Central memory CD8-positive, alpha-beta T cell (primary cell): Measurements from ENCODE around the gene BICDL1.
A peak's percentile ranks its signal among the peaks of the same experiment; 100 is the strongest.

Experiments
- ATAC-seq: fragments of 150-1000 bp; cut with Tn5 transposase; replicated peaks from 2 replicates; pipeline ENCODE4 v1.10.0; 2022; ENCODE audit warnings: mild to moderate bottlenecking, moderate FRiP score, moderate number of reproducible peaks; ENCODE audit not compliant: poor library complexity, severe bottlenecking; ENCODE audit errors: extremely low read depth
- DNase-seq, 2 donors: peaks; one replicate each; pipeline ENCODE4 v3.0.0; 2021; ENCODE audit warnings: low spot score in 2 of 2
- H3K27ac Mint-ChIP-seq: one replicate; pipeline ENCODE4 v1.8.0; 2022; ENCODE audit warnings: low read depth, mild to moderate bottlenecking, moderate library complexity, mixed read lengths
- H3K27me3 Mint-ChIP-seq: one replicate; pipeline ENCODE4 v1.8.0; 2022; ENCODE audit warnings: mixed read lengths
- H3K36me3 Mint-ChIP-seq: one replicate; pipeline ENCODE4 v1.8.0; 2022; ENCODE audit warnings: mild to moderate bottlenecking, moderate library complexity, mixed read lengths; ENCODE audit not compliant: insufficient read depth
- H3K4me1 Mint-ChIP-seq: one replicate; pipeline ENCODE4 v1.8.0; 2022; ENCODE audit warnings: mixed read lengths
- H3K4me3 Mint-ChIP-seq: one replicate; pipeline ENCODE4 v1.8.0; 2022; ENCODE audit warnings: mild to moderate bottlenecking, moderate library complexity, mixed read lengths
- H3K9me3 Mint-ChIP-seq: one replicate; pipeline ENCODE4 v1.8.0; 2022; ENCODE audit warnings: mixed read lengths

The BICDL1 gene, protein sequence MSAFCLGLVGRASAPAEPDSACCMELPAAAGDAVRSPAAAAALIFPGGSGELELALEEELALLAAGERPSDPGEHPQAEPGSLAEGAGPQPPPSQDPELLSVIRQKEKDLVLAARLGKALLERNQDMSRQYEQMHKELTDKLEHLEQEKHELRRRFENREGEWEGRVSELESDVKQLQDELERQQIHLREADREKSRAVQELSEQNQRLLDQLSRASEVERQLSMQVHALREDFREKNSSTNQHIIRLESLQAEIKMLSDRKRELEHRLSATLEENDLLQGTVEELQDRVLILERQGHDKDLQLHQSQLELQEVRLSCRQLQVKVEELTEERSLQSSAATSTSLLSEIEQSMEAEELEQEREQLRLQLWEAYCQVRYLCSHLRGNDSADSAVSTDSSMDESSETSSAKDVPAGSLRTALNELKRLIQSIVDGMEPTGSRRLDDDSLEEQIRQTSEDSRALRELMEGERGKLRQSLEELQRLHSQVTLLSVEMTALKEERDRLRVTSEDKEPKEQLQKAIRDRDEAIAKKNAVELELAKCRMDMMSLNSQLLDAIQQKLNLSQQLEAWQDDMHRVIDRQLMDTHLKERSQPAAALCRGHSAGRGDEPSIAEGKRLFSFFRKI

DNA sequence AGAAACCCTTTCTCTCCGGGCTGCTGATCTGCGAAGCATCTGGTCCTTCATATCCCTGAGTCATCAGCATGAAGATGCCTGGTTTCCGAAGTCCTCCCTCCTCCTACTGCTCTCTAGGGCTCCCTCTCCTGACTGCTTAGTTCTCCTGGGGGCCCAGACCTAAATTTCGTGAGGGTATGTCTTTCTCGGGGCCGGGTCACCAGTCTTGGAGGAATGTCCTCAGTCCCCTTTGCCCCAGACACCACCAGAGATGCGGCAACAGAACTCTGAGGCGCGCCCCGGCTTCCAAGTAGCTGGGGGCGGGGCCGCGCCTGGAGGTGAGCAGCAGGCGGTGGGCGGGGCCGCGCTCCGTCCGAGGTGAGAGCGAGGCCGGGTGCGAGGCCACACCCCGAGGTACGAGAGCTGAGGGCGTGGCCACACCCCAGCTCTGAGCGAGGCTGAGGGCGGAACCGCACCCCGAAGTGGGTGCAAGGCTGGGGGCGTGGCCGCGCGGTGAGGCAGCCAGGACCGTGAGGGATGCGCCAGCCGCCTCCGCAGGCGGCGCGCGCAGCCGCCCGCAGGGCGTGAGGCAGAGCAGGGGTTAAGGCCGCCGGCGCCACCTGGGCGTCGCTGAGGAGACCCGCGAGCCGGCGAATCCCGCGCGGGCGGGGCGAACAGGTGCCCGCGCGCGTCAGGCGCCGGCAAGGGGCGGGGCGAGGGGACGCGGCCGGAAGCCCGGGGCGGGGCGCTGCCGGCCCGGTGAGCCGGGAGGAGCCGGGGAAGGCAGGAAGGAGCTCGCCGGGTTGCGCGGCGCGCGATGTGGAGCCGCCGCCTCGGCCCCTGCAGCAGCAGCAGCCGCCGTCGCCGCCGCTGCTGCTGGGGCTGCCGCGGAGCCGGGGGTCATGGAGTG lies at the start of gene BICDL1:
Gene BICDL1, plus strand, starts transcription at position 765 of the 889 bp plus-strand sequence. CDS start 633 bp downstream, outside the sequence.
- H3K9me3 Mint-ChIP-seq: no peaks in the 10 kb centered on the region

DNA sequence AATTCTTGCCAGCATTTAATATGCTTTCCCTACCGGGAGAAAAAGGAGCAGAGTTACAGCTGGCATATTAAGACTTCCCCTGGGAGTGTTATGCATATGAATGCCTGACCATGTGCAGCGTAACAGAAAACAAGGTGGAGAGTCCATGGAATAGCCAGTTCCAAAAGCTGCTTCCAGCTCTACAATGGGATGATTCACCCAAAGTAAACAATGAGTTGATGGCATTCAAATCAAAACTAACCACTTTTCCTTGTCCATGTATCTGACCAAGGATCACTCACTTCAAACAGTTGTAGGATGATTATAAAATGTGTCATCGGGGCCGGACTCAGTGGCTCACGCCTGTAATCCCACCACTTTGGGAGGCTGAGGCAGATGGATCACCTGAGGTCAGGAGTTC lies 48.1 kb upstream of the BICDL1 start:
- Mint-ChIP-seq H3K9me3 (no peaks in the 10 kb centered on the region), H3K36me3 (no peaks in the 10 kb centered on the region), H3K4me3 (no peak overlapping the region), H3K27ac (no peak overlapping the region), H3K27me3 (no peaks in the 10 kb centered on the region), H3K4me1 (no peaks in the 10 kb centered on the region)
- DNase-seq (no peak), ATAC-seq (no peak)

More for the DNA sequence above, at the start of gene BICDL1:
- Mint-ChIP-seq H3K36me3 (peaks cover 35% of the 10 kb centered on the region), H3K27ac (peak within 1 kb of the TSS; percentile 92), H3K4me1 (peaks cover 25% of the 10 kb centered on the region), H3K4me3 (peak within 1 kb of the TSS; percentile 78), H3K27me3 (no peaks in the 10 kb centered on the region)
- ATAC-seq: peak; percentile 87
- peak; percentile 87 to 97 for DNase-seq

DNA sequence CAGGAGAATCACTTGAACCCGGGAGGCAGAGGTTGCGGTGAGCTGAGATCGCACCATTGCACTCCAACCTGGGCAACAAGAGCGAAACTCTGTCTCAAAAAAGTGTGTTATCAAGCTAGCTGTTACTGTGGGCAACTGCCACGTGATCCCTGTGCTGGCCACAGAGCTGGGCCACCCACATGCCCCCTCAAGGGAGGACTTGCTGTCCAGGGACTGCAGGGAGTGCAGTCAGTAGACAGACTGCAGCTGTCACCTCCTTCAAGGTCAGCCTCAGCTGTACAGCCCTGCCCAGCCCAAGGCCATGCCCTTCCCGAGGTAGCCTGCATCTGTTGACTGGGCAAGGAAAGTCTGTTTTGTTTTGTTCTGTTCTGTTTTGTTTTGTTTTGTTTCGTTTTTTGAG lies 46.6 kb upstream of the BICDL1 start:
- Mint-ChIP-seq H3K4me1 (no peaks in the 10 kb centered on the region), H3K4me3 (no peak overlapping the region), H3K9me3 (no peaks in the 10 kb centered on the region), H3K27me3 (no peaks in the 10 kb centered on the region), H3K36me3 (no peaks in the 10 kb centered on the region), H3K27ac (no peak overlapping the region)
- ATAC-seq: no peak
- DNase-seq: no peak

DNA sequence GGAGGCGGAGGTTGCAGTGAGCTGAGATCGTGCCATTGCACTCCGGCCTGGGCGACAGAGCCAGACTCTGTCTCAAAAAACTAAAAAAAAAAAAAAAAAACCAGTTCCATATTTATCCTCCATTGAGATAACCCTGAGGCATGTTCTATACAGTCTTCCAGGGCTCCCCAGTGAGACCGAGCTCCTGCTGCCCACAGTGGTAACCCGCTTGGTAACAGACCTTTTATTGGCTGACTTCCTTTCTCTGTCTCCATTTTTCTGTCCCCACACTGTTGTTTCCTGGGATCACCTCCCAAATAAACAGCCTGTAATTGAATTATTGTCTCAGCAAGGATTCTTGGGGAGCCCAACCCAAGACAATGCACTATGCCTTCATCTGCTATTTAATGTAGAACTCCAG lies 42.8 kb upstream of the BICDL1 start:
- H3K27me3 Mint-ChIP-seq: no peaks in the 10 kb centered on the region
- no peak overlapping the region for H3K4me3 Mint-ChIP-seq
- no peaks in the 10 kb centered on the region for H3K4me1 Mint-ChIP-seq
- H3K27ac Mint-ChIP-seq: no peak overlapping the region
- H3K36me3 Mint-ChIP-seq: no peaks in the 10 kb centered on the region
- DNase-seq (no peak), ATAC-seq (no peak)
- H3K9me3 Mint-ChIP-seq: no peaks in the 10 kb centered on the region

DNA sequence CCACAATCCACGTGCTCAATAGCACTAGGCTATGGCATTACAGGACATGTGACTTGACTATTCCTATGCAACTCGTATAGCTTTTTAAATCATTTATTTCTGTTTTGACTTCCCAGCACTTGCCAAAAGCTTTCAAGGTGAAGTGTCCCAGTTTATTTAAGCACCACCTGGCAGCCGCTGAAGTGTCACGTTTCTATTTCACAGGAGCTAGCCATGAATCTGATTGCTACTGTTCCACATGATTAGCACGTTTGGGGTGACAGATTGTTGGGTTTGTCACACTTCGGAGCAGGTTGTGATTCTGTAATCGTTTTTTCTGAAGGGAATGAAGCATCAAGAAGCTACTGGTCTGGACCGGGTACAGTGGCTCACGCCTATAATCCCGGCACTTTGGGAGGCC lies 39.9 kb upstream of the BICDL1 start:
- no peak for ATAC-seq
- Mint-ChIP-seq H3K36me3 (no peaks in the 10 kb centered on the region), H3K27me3 (no peaks in the 10 kb centered on the region)

DNA sequence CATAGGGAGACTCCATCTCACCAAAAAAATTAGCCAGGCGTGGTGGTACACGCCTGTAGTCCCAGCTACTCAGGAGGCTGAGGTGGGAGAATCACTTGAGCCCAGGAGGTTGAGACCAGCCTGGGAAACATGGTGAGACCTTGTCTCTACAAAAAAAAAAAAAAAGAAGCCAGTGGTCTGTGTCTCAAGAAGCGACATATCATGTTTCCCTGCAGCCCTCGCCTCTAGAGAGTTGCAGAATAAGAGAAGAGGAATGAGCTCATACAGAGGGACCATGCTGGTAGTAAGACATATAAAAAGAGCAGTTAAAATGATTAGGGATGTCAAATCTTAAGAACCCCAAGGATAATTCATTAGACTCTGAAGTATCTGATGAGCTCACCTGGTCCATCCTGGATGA lies 39.4 kb upstream of the BICDL1 start:
- H3K36me3 Mint-ChIP-seq: no peaks in the 10 kb centered on the region
- no peaks in the 10 kb centered on the region for H3K4me1 Mint-ChIP-seq
- DNase-seq: no peak
- no peak for ATAC-seq
- H3K27ac Mint-ChIP-seq: no peak overlapping the region
- H3K27me3 Mint-ChIP-seq: no peaks in the 10 kb centered on the region
- H3K4me3 Mint-ChIP-seq: no peak overlapping the region
- H3K9me3 Mint-ChIP-seq: no peaks in the 10 kb centered on the region

More for the DNA sequence above, 39.9 kb upstream of the BICDL1 start:
- H3K9me3 Mint-ChIP-seq: no peaks in the 10 kb centered on the region
- no peak for DNase-seq
- H3K27ac Mint-ChIP-seq: no peak overlapping the region
- H3K4me3 Mint-ChIP-seq: no peak overlapping the region
- no peaks in the 10 kb centered on the region for H3K4me1 Mint-ChIP-seq

DNA sequence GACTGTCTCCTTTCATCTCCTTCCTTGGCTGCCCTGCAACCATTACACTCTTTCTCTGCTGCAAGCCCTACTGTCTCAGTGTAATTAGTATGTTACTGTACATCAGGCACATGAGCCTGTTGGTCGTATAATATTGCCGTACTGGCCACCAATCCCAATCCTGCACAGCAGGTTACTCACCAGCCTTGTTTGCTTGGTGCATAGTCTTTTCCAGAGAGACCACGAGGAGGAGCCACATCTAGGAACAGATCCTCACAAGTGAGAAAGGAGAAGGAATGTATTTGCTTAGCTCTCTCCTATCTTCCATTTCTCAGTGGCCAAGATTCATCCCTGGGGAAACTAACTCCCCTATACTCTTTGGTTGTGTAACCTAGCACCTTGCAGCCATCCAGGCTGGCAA lies 33.0 kb upstream of the BICDL1 start:
- peaks cover 18% of the 10 kb centered on the region for H3K9me3 Mint-ChIP-seq
- DNase-seq: no peak
- no peaks in the 10 kb centered on the region for H3K27me3 Mint-ChIP-seq
- no peaks in the 10 kb centered on the region for H3K36me3 Mint-ChIP-seq
- no peaks in the 10 kb centered on the region for H3K4me1 Mint-ChIP-seq
- no peak for ATAC-seq
- H3K27ac Mint-ChIP-seq: no peak overlapping the region
- no peak overlapping the region for H3K4me3 Mint-ChIP-seq

DNA sequence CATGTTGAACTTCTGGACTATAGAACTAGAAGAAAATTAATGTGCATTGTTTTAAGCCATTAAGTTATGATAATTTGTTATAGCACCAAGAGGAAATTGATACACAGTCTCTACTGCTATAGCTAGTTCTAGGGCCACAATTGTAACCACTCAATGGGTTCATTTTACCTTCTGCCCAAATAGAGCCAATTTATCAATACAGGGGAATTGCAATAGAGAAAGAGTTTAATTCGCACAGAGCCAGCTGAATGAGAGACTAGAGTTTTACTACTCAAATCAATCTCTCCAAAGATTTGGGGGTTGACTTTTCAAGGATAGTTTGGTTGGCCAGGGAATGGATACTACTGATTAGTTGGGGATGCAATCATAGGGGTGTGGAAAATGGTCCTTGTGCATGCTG lies 31.9 kb upstream of the BICDL1 start:
- Mint-ChIP-seq H3K4me3 (no peak overlapping the region), H3K4me1 (no peaks in the 10 kb centered on the region), H3K36me3 (no peaks in the 10 kb centered on the region), H3K27me3 (no peaks in the 10 kb centered on the region), H3K27ac (no peak overlapping the region), H3K9me3 (peaks cover 18% of the 10 kb centered on the region)
- ATAC-seq: no peak
- no peak for DNase-seq

DNA sequence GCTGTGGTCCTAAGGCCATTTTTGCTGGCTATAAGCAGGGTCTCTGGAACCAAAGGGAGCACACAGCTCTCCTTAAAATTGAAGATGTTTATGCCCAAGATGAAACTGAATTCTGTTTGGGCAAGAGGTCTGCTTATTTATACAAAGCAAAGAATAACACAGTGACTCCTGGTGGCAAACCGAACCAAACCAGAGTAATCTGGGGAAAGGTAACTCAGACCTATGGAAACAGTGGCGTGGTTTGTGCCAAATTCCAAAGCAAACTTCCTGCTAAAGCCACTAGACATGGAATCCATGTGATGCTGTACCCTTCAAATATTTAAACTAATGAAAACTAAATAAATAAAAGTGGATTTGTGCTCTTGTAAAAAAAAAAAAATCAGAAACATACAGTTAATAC lies 29.6 kb upstream of the BICDL1 start:
- H3K4me3 Mint-ChIP-seq: no peak overlapping the region
- no peak for ATAC-seq
- H3K27me3 Mint-ChIP-seq: no peaks in the 10 kb centered on the region
- H3K9me3 Mint-ChIP-seq: peaks cover 18% of the 10 kb centered on the region
- H3K27ac Mint-ChIP-seq: no peak overlapping the region
- no peaks in the 10 kb centered on the region for H3K36me3 Mint-ChIP-seq
- no peaks in the 10 kb centered on the region for H3K4me1 Mint-ChIP-seq
- no peak for DNase-seq

DNA sequence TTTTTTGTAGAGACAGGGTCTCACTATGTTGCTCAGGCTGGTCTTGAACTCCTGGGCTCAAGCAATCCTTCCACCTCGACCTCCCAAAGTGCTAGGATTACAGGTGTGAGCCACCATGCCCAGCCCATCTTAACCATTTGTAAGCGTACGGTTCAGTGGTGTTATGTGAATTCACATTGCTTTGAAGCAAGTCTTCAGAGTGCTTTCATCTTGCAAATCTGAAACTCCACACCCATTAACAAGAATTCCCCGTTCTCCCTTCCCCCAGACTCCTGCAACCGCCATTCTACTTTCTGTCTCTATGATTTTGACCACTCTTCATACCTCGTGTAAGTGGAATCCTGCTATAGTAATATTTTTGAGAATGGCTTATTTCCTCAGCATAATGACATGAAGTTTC lies 24.9 kb upstream of the BICDL1 start:
- DNase-seq (no peak), ATAC-seq (no peak)
- Mint-ChIP-seq H3K36me3 (no peaks in the 10 kb centered on the region), H3K27ac (no peak overlapping the region), H3K4me1 (no peaks in the 10 kb centered on the region), H3K9me3 (no peaks in the 10 kb centered on the region), H3K4me3 (no peak overlapping the region), H3K27me3 (no peaks in the 10 kb centered on the region)

DNA sequence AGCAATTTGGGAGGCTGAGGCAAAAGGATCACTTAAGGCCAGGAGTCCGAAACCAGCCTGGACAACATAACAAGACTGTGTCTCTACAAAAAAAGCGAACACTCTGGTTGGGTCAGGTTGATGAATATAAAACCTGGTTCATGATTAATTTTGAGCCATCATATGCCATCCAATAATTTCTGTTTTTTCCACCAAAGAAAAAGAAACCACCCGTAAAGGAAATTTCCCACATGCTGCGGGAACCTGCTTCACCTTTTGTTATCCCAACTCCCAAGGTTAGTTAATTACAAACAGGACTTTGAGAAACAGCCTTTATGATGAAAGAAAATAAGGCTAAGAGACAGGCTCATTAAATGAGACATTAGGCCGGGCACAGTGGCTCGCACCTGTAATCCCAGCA lies 24.1 kb upstream of the BICDL1 start:
- H3K36me3 Mint-ChIP-seq: no peaks in the 10 kb centered on the region
- no peaks in the 10 kb centered on the region for H3K27me3 Mint-ChIP-seq
- no peak for ATAC-seq
- H3K27ac Mint-ChIP-seq: no peak overlapping the region
- H3K4me3 Mint-ChIP-seq: no peak overlapping the region
- H3K4me1 Mint-ChIP-seq: no peaks in the 10 kb centered on the region
- H3K9me3 Mint-ChIP-seq: no peaks in the 10 kb centered on the region
- no peak for DNase-seq

DNA sequence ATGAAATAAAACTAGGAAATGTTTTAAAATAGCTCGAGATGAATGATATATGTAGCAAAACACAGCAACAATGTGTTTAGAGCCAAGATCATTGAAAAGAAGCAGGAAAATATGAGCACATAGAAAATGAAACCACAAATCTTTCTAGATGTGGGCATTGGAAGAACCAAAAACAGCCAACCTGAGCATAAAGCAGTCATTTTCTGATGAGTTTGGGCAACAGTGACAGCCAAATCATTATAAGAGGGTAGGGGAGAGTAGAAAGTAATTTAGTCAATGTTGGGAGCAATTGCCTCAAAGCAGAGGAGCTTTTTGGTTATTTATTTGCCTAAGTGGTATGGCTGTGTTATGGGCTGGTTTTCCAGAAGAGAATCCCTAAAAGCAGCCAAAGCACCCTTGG lies 8.8 kb upstream of the BICDL1 start:
- H3K9me3 Mint-ChIP-seq: no peaks in the 10 kb centered on the region
- no peak for ATAC-seq
- no peak for DNase-seq
- H3K27me3 Mint-ChIP-seq: peaks cover 14% of the 10 kb centered on the region
- no peak overlapping the region for H3K4me3 Mint-ChIP-seq
- no peaks in the 10 kb centered on the region for H3K4me1 Mint-ChIP-seq
- H3K27ac Mint-ChIP-seq: no peak overlapping the region
- no peaks in the 10 kb centered on the region for H3K36me3 Mint-ChIP-seq
